Activated T-helper 9 cell treated with anti-CD3 and anti-CD28 coated beads, Interleukin-2, amount 50 U/mL, for 16 hours (primary cell): Measurements from ENCODE around the gene DMD.

Experiments used
- DNase-seq: peaks from one replicate; pipeline ENCODE4 v3.0.0-alpha.2; 2020; ENCODE audit warnings: low read depth

The DMD gene

DNA sequence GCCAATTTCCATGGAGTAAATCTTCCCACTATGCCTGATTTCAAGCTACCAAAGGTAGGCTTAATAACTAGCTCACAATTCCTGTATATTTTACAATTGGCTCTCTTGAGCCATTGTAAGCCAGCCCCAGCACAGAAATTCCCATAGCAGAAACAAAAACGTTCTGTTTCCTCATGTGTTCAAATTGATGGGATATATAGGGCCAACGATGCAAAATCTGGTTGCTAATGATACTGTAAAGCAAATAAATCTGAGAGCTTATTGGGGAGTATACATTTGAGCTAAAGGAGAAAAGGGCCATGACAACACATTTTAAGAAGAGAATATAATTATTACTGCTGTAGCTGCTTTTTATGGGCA, 1872.4 kb downstream of the DMD start:
- no peak for DNase-seq

DNA sequence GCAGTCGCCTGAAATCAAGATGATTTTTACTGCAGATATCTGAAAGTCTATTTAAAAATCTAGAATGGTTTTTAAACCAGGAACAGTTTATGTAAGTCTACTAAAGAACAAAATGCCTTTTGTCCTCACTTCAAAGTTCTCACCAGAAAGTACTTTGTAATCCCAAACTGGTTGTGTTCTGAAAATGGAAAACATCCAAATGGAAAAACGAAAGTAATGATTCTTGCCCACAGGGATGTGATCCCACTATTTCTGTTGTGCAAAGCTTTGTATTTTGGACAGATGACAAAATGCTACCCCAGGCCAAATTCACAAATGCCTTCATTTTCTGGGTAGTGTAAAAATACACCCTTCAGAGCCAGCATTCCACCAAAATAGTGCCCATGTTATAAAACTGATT, 1874.0 kb downstream of the DMD start:
- DNase-seq, result no peak

DNA sequence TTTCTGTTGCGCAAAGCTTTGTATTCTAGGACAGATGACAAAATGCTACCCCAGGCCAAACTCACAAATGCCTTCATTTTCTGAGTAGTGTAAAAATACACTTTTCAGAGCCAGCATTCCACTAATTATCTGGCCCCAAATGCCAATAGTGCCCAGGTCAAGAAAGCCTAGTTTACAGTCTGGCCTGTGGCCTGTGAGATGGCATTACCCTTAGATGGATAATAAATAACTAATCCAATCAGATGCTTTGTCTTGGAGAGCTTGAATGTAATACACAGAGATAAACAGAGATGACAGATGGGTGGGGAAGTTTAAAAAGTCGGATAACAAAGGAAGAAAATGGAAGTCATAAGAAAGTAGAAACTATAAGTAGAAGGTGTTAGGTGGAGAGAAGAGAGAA, 1874.9 kb downstream of the DMD start:
- DNase-seq, result no peak

DNA sequence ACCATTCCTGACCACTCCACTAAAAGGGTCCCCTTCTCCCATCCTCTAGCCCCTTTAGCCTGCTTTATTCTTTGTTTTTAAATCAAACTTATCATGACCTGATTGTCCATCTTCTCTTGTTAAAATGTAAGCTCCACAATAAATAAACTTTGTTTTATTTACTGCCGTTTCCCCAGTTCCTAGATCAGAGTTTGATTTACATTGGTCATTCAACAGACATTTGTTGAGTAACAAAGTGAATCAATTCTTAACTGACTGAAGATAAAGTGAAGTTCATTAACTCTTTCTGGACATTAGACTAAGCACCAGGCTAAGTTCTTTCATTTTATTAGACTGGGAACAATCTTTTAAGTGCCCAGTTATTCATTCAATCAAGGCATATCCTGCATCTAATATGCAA, 1876.4 kb downstream of the DMD start:
- no peak for DNase-seq

DNA sequence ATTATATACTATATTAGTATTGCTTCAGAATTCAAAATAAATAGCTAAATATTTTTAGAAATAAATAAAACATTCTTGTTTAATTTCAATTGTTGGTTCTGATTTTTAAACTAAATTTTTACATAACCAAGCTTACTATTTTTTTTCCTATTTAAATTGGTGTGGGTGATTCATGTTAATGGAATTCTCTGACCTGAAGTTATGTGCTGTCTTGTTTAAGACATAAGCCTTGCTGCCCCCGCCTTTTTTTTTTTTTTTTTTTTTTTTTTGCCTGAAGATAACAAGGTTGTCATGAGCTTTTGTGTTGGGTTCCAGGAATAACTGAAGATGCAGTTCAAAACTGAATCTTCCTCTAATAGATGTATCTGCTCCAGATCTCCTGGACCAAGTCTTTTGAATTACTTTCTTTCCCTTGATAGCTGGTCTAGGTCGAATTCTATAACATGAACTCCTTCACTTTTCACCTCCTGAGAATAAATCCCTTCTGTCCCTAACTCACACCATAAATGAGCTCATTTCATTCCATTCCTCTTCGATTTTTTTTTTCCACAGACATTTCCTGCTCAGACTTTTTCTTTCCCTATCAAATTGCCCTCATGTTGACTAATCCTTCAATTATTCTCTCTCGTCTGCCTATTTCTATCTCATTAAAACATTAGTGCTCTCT, 1878.1 kb downstream of the DMD start:
- DNase-seq, result no peak

DNA sequence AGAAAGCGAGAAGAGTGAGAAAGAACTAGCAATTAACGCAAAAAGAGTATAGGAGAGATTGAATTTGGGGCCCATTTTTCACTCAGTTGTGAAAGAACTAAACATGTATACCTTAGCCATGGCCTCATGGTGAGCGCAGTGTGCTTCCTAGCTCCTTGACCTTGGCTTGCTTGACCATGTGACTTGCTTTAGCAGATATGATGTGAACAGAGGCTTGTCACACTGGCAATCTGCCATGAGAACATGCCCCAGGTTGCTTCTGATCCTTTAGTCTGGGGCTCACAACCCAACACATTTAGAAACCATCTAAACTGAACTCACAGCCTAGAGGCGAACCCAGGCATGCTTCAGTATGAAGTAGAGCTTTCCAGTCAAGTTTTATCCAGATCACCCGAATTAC, 1879.4 kb downstream of the DMD start:
- DNase-seq, result no peak

DNA sequence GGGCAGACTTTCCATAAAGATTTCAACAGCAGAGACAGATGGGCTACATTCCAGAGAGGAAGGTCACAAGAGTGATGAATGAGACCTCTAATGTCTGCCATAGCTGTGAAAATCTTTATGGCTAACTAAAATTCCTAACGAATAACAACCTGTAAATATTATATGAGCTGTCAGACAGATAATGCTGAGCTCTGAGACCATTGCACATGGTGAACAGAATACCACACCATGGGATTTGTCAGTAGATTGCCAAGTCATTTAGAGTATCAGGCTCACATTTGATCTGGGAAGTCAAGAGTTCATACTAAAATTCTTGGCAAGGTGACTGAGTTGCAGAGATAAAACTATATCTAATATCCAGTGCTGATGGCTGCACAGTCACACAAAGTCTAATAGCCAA, 1880.3 kb downstream of the DMD start:
- DNase-seq, result no peak

DNA sequence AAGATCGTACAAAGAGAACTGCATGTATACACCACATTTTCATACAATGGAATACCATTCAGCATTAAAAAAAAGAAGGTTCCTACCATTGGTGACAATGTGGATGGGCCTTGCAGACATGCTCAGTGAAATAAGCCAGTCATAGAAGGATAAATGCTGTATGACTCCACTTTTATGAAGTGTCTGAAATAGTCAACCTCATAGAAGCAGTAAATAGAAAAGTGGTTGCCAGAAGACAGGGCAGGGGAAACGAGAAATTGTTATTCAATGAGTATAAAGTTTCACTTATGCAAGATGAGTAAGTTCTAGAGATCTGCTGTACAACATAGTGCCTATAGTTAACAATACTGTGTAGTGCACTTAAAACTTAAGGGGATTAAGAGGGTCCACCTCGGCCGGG, 1882.1 kb downstream of the DMD start:
- DNase-seq, result no peak

DNA sequence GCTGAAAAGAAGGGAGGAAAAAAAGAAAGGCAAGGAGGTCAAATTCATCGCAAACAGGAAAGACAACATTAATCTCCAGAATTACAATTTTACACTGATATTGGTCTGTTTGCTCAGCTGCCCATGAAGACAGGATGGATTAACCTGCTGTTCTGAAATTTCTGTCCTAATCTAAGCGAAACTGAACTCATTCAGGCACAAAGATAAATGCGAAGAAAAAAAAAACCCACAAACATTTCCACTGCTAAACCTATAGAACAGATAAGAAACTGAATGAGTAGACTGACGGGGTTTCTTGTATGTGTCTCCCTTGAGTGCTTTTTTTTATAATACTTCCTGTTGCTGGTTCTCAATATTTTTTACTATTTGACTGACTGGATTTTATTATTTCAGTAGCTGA, 1887.7 kb downstream of the DMD start:
- no peak for DNase-seq

DNA sequence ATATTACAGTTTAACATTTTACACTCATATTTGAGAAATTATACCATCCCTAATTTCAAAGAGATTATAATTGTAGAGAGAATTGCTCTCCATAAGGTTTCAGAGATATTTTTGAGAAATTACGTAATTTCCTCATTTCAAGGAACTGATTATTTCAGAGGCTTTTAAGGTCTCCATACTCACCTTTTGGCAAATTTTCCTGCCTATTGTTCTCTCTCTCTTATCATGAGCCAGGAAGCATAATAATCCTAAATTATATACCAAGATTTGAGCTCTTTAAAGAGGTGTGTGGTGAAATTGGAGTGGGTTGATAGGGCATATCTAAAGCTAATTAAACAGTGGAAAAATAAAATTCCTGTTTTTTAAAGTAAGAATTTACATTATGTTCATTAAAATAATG, 1890.6 kb downstream of the DMD start:
- DNase-seq, result no peak

DNA sequence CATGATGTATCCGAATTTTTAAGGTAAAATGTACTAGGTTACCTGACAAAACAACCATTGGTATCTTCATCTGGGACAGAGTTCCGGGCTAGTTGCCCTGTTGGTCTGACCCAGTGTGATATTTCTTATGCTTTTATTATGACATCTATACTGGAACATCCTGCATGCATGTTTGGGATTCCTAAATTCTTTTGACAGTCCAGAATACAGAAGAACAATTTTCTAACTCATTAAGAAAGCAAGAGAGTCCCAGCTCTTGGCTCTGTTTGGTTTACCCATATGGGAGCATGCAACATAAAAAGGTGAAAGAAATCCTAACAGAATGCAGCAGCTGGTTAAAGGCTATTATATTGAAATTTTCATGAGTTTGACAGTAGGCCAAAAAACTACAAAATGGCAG, 1891.8 kb downstream of the DMD start:
- DNase-seq, result no peak

DNA sequence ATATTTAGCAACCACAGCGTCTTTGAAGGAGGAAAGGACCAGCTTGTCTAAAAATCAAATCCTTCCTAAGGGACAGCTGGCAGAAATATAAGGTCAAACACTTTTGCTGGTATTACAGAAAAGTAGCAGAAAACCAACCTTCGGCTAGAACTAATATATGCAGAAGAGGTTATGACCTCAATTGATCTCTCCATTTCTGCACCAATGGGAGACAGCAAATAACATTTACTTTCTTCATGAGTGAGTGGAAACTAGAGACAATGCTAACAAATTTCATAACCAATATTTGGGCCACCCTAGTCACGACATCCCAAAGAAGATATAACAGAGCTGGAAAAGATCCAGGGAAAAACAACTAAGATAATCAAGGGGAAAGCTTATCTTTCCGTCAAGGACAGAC, 1892.5 kb downstream of the DMD start:
- DNase-seq, result no peak

DNA sequence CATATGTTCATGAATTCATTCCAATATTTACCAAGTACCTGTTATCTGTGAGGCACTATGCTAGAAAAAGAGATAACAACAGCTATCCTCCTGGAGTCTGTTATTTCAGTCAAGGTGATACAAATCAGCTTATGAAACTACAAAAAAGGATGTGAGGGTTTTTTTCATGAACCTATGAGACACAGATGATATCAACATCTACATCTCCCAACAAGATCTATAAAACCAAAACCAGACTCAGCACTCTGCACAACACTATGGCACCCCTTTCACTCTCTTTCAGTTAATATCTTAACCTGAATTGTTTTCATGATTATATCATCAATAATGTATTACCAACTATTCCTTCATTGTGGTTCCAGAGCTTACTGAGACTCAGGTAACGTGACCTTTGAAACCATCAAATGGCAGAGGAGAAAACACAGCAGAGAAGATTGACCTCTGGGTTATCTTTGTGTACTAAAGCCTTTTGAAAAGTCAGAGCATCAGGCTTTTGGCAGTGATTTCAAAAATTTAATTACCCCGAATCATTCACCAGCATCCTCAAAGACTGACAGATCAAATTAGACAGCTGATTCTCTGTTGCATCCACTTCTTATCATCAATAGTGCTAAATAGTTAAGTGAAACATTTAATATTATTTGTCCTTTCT, 1894.9 kb downstream of the DMD start:
- no peak for DNase-seq

DNA sequence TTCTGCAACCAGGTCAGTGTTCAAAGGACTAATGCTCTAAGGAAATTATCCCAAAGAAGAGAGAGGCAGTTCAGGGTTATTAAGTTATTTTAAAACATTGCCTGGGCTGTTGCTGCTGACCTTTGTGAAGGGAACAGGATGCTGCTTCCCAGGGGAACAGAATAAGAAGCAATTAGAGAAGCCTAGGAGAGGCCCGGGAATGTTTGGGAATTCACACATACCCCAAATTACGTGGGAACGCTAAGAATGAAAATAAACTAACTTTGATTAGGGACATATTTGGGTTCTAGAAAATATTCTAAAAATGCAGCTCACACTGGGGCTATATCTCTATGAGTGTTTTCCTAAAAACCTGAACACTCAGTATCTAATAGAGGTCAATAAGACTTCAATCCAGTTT, 1896.4 kb downstream of the DMD start:
- DNase-seq, result no peak

DNA sequence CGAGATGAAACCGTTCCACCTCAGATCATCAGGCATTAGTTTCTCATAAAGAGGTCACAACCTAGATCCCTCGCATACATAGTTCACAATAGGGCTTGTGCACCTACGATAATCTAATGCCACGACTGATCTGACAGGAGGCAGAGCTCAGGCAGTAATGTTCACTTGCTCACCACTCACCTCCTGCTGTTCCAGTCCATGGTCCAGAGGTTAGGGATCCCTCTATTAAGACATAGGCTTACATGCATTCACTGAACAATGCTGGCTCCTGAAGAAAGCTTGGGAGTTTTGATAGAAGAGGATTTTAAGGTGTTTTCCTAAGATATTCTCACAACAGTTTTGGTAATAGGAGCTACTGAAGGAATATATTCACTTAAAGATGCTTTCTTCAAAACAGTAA, 1903.4 kb downstream of the DMD start:
- no peak for DNase-seq

DNA sequence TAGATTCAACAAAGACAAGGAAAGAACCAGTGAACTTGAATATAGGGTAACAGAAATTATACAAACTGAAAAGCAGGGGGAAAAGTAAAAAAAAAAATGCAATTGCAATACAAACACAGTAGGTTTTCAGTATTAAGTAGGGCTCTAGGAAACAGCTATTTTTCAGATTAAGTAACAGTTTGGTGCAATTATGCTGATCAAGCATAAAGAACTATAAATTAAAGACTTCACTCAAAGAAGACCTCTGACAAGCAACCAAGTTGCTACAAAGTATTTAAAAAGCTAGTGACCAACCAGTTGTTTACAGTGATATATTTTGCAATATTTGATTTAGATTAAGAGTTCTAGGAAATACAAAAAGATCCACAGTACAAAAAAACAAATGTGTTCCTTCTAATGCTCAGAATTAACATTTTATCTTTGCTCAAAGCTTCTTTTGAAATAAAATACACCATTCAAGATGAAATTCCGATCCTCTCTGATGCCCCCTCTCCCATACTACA, 1908.7 kb downstream of the DMD start:
- DNase-seq, result no peak

DNA sequence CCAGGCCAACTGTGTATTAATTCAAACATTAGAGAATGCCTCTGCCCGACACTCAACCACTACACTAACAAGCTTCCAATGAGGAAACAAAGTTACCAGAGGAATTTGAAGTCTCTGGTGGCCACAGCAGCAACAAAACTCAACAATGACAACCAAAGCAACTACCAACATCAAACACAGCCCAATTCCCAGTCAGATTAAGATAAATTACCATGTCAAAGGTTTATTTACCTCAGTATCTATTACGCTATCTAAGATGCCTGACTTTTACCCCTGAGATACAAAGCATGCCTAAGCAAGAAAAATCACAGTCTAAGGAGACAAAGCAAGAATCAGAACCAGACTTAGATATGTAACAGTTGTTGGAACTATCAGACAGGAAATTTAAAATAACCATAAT, 1909.4 kb downstream of the DMD start:
- no peak for DNase-seq

DNA sequence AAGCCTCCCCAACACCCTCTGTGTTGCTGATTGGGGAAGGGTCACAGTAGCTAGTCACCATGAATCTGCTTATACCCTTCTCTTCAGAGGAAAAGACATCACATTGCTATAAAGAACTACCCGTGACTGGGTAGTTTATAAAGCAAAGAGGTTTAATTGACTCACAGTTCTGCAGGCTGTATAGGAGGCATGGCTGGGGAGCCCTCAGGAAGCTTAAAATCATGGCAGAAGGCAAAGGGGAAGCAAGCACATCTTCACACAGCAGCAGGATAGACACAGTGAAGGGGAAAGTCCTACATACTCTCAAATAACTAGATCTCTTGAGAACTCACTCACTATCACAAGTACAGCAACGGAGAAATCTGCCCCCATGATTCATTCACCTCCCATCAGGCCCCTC, 1910.1 kb downstream of the DMD start:
- no peak for DNase-seq

DNA sequence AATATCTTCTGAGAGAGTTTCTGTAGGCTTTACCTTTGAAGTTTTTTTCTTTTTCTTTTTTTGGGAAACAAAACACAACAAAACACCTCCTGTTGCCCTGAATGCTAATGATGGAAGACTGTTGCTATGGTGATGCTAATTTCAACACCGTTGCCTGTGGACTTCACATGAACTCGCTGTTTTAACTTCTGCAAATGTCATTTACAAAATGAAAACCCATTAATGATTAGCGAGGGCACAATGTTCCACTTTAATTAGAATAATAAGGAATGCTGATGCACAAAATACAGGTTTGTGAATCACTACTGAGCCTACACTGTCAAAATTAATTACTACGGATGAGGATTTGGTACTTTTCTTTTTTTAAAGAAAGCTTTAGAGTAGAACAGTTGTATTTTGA, 1912.4 kb downstream of the DMD start:
- DNase-seq, result no peak

DNA sequence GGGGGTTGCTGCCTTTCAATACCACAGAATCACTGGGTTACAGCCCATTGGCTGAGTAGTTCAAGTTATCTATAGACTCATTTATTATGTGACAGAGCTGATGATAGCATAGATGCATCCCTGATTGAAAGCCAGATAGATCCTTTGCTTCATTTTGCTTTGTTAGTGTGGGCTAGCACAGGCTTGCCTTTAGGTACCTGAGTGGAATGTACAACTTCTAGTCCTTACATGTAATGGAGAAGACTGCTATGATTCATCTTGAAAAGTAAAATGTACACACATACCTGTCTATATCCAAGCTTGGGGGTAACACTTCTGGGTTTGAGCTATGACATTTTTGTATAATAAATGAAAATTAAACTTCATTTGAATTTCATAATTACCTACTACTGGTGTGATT, 1913.5 kb downstream of the DMD start:
- no peak for DNase-seq

DNA sequence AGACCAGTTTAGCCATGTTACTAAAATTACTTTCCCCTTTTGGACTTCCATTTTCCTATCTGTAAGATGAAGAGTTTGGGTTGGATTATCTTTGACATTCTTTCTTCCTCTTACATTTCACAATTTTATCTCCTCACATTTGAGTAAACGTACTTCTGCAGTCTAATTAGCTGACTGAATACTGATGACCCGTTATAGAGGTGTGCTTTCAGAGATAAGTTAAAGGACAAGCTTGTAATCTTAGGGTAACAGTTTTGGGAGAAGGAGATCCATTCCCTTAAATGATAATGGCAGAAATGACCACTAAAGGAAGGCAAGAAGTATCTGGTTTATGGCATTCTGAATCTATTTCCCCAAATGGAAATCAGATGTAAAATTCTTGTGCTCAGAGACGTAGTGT, 1916.9 kb downstream of the DMD start:
- DNase-seq, result no peak

DNA sequence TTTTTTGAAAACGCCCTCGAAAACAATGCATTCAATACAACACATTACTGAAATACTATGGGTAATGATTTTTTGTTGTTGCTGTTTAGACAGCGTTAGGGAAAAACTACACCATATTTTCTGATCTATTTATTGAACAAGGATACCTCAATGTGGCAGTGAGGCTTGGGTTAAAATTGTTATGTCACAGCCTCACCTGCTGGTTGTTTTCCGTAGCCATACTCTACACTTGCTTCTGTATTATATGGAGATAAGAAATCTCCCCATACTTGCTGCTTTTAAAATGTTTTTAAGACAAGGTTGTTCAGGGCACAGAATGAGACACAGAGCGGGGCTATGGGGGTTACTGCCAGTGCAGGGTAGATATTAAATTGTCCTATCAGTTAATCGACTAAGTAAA, 1917.9 kb downstream of the DMD start:
- no peak for DNase-seq

DNA sequence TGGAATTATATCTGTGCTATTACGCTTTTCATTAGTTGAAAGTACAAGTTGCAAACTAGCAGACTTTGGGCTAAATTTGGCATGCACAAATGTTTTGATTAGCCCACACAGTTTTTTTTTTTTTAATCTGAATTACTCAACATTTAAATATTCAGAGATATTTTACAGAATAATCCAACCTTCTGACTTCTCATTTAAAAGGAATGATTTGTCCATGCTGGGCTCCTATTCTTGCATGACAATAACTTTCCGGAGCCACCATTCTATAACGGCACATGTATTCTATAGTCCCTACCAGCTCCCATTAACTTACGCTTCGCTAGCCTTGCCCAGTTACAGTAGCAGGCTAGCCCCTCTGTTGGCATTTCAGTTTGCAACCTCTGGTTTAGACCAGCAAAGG, 1920.2 kb downstream of the DMD start:
- no peak for DNase-seq

DNA sequence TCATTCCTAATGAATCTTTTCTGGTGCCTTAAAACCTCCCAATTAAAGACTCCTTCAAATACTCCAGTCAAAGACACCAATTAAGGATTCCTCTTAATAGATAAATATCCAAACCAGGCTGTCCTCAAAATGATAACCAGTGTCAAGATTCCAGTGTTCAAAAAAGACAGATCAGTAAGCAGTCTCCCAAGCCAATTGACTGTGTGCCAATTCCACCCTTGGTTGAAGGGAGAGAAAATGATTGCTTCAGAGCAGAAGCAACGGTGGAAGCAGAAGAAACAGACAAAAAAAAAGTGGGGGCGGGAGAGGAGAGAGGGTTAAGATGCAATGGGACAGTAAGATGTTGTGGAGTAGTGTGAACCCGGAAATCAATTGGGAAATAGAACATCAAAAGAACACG, 1923.5 kb downstream of the DMD start:
- no peak for DNase-seq
